ENCODE measurements around the gene GSX2.

Gene GSX2

DNA sequence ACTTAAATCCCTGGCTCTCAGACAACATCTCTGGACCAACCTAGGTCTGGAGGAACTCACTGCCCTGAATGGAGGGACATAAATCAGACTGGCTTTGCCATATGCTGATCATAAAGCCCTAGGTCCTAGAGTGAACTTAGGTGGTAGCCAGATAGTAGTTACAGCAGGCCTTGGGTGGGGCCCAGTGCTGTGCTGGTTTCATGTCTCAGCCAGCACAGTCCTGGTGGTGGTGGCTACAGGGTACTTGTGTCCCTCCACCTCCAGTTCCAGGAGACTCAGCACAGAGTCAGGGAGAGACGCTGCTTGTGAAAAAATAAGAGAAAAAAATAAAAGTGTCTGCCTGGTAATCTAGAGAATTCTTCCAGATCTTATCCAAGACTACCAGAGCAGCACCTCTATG is 40.3 kb downstream of the GSX2 start (continued):
- TF ChIP-seq, protein P1, sequence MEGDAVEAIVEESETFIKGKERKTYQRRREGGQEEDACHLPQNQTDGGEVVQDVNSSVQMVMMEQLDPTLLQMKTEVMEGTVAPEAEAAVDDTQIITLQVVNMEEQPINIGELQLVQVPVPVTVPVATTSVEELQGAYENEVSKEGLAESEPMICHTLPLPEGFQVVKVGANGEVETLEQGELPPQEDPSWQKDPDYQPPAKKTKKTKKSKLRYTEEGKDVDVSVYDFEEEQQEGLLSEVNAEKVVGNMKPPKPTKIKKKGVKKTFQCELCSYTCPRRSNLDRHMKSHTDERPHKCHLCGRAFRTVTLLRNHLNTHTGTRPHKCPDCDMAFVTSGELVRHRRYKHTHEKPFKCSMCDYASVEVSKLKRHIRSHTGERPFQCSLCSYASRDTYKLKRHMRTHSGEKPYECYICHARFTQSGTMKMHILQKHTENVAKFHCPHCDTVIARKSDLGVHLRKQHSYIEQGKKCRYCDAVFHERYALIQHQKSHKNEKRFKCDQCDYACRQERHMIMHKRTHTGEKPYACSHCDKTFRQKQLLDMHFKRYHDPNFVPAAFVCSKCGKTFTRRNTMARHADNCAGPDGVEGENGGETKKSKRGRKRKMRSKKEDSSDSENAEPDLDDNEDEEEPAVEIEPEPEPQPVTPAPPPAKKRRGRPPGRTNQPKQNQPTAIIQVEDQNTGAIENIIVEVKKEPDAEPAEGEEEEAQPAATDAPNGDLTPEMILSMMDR (tag by site-specific recombination; IDR thresholded peaks at IDR 0.05), result no peak

DNA sequence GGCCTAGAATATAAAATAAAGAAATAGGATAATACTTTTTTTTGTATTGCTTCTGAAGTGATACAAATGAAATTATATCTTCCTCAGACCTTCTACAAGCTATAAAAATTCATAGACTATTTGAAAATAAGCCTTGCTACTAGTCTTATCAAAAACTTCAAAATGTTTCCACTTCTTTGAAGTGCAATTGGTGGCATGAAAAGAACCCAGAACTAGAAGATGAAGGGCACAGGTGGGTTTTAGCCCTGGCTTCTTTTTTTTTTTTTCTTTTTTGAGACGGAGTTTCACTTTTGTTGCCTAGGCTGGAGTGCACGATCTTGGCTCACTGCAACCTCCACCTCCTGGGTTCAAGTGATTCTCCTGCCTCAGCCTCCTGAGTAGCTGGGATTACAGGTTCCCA is 44.2 kb downstream of the GSX2 start:
- H3K4me1 ChIP-seq (ENCODE audit: control insufficient read depth, insufficient read depth, low read length), result no peaks in the 10 kb centered on the region
- POLR2A ChIA-PET, result interaction anchor here (0.7 kb wide), 1 partner anchor 134 kb away, joined by 3 read pairs; no protein-coding TSS in a partner anchor
- no peaks in the 10 kb centered on the region for H3K36me3 ChIP-seq (ENCODE audit: control insufficient read depth in 2 of 2, insufficient read depth in 1 of 2, low read length in 2 of 2)
- CTCF ChIA-PET, result interaction anchor here (0.6 to 1.2 kb wide), 2 partner anchors 74 to 829 kb away, joined by 4 read pairs; no protein-coding TSS in a partner anchor
- no peak overlapping the region for H3K27ac ChIP-seq (ENCODE audit: extremely low read depth, low read depth, low read length)
- no peak overlapping the region for H3K4me3 ChIP-seq (ENCODE audit: low read depth, low read length)
- H3K9me3 ChIP-seq (ENCODE audit: control insufficient read depth, insufficient read depth, low read depth, low read length), result no peaks in the 10 kb centered on the region
- TF ChIP-seq ZBTB1 (tag by site-specific recombination; IDR thresholded peaks at IDR 0.05), result no peak
- TF ChIP-seq, protein P2, sequence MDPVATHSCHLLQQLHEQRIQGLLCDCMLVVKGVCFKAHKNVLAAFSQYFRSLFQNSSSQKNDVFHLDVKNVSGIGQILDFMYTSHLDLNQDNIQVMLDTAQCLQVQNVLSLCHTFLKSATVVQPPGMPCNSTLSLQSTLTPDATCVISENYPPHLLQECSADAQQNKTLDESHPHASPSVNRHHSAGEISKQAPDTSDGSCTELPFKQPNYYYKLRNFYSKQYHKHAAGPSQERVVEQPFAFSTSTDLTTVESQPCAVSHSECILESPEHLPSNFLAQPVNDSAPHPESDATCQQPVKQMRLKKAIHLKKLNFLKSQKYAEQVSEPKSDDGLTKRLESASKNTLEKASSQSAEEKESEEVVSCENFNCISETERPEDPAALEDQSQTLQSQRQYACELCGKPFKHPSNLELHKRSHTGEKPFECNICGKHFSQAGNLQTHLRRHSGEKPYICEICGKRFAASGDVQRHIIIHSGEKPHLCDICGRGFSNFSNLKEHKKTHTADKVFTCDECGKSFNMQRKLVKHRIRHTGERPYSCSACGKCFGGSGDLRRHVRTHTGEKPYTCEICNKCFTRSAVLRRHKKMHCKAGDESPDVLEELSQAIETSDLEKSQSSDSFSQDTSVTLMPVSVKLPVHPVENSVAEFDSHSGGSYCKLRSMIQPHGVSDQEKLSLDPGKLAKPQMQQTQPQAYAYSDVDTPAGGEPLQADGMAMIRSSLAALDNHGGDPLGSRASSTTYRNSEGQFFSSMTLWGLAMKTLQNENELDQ (tag by site-specific recombination; IDR thresholded peaks at IDR 0.05; ENCODE audit: low read depth), result no peak
- TF ChIP-seq KLF8 (tag by site-specific recombination; IDR thresholded peaks at IDR 0.05), result peak; percentile 15; the same call in 1 of the 2 replicates
- no peak for TF ChIP-seq HOXD13 (CRISPR knock-in tag; IDR thresholded peaks at IDR 0.05; ENCODE audit: borderline replicate concordance)

DNA sequence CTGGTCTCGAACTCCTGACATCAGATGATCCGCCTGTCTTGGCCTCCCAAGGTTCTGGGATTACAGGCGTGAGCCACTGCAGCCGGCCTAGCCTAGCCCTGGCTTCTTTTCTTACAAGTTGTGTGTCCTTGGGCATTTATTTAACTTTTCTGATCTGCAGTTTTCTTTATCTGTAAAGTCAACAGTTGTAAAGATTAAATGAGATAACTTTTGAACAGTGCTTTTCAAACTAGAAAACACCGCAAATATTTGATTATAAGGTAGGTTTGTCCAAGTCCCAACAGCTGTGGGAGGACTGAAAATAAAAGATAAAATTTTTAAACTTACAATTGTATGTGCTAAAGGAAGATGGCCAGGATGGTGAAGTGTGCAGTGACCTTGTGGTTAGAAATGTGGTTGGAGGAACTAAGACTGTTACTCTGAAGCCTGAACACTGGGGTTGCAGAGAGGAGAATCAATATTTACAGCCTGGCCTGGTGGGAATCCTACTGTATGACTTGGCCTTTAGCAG is 44.8 kb downstream of the GSX2 start:
- POLR2A ChIA-PET, result no interaction called here

DNA sequence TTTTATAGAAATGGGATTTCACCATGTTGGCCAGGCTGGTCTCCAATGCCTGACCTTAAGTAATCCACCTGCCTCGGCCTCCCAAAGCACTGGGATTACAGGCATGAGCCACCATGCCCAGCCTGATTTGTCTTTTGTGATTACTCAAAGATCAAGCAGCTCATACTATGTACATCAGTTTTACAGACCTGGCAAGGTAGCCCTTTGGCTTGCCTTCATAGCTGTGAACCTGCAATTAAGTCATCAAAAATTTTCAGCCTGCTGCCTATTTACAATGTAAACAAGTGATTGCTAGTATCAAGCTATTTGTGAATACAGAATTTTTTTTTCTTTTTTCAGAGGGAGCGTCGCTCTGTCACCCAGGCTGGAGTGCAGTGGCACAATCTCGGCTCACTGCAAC is 46.2 kb downstream of the GSX2 start:
- TF ChIP-seq ZNF596 (tag by site-specific recombination; IDR thresholded peaks at IDR 0.05), result no peak
- TF ChIP-seq ZNF747 (tag by site-specific recombination; IDR thresholded peaks at IDR 0.05), result no peak
- TF ChIP-seq ZNF549 (tag by site-specific recombination; IDR thresholded peaks at IDR 0.05), result no peak
- no peak for TF ChIP-seq BCL11A (tag by site-specific recombination; IDR thresholded peaks at IDR 0.05; ENCODE audit: low read depth)
- TF ChIP-seq, protein P3, sequence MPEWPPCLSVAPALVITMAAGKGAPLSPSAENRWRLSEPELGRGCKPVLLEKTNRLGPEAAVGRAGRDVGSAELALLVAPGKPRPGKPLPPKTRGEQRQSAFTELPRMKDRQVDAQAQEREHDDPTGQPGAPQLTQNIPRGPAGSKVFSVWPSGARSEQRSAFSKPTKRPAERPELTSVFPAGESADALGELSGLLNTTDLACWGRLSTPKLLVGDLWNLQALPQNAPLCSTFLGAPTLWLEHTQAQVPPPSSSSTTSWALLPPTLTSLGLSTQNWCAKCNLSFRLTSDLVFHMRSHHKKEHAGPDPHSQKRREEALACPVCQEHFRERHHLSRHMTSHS (tag by site-specific recombination; IDR thresholded peaks at IDR 0.05), result no peak
- TF ChIP-seq ZNF548 (tag by site-specific recombination; IDR thresholded peaks at IDR 0.05), result no peak
- no peak for TF ChIP-seq ZNF623 (tag by site-specific recombination; IDR thresholded peaks at IDR 0.05)
- Histone ChIP-seq H3K27ac (ENCODE audit: extremely low read depth, low read depth, low read length) (no peak overlapping the region), H3K4me1 (ENCODE audit: control insufficient read depth, insufficient read depth, low read length) (no peaks in the 10 kb centered on the region), H3K9me3 (ENCODE audit: control insufficient read depth, insufficient read depth, low read depth, low read length) (no peaks in the 10 kb centered on the region), H3K36me3 (ENCODE audit: control insufficient read depth in 2 of 2, insufficient read depth in 1 of 2, low read length in 2 of 2) (no peaks in the 10 kb centered on the region), H3K4me3 (ENCODE audit: low read depth, low read length) (no peak overlapping the region)
- ChIA-PET POLR2A (interaction anchor here (0.7 kb wide), 1 partner anchor 89 kb away, joined by 5 read pairs; no protein-coding TSS in a partner anchor), CTCF (interaction anchor here (0.7 kb wide), 1 partner anchor 237 kb away, joined by 3 read pairs; no protein-coding TSS in a partner anchor)

More for the DNA sequence above, 44.8 kb downstream of the GSX2 start:
- TF ChIP-seq, protein P1 (tag by site-specific recombination; IDR thresholded peaks at IDR 0.05), result no peak
- TF ChIP-seq, protein P3 (tag by site-specific recombination; IDR thresholded peaks at IDR 0.05), result no peak
- TF ChIP-seq FEZF1 (tag by site-specific recombination; IDR thresholded peaks at IDR 0.05), result 0 out of 2 replicates have a peak, but pooled peaks have one; percentile 25
- peak; percentile 13; the same call in 1 of the 2 replicates for TF ChIP-seq ZXDB (tag by site-specific recombination; IDR thresholded peaks at IDR 0.05)
- no peaks in the 10 kb centered on the region for H3K9me3 ChIP-seq (ENCODE audit: control insufficient read depth, insufficient read depth, low read depth, low read length)
- CTCF ChIA-PET, result interaction anchor here (1.2 kb wide), 1 partner anchor 73 kb away, joined by 4 read pairs; no protein-coding TSS in a partner anchor
- no peak overlapping the region for H3K27ac ChIP-seq (ENCODE audit: extremely low read depth, low read depth, low read length)
- no peaks in the 10 kb centered on the region for H3K36me3 ChIP-seq (ENCODE audit: control insufficient read depth in 2 of 2, insufficient read depth in 1 of 2, low read length in 2 of 2)
- no peaks in the 10 kb centered on the region for H3K4me1 ChIP-seq (ENCODE audit: control insufficient read depth, insufficient read depth, low read length)
- H3K4me3 ChIP-seq (ENCODE audit: low read depth, low read length), result no peak overlapping the region

All from HEK293 (cell line).